GM19193 (cell line): Measurements from ENCODE around the gene CDH2.

ENCODE experiments used
- POLR2A ChIP-seq: IDR thresholded peaks from 4 replicates; pipeline ENCODE4 v1.6.1; 2011; ENCODE audit not compliant: insufficient read depth, insufficient read length; ENCODE audit errors: extremely low read depth

CDH2 gene

DNA sequence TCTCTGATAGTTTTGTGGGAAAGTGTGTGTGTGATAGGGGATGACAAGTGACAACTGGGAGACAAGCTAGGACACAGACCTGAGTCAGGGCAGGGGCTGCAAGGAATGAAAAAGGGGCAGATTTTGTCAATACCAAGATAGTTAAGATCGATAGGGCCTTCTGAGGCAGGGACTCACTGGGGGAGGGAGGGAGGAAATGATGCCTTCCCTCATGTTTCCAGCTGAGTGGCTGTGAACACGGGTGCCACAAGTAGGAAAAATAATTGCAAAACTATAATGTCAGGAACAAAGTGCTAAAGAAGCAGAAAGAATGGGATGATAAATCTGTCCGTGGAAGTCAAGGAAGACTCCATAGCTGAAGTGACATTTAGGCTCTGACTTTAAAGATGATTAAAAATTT is 24.2 kb downstream of the CDH2 start:
- TF ChIP-seq POLR2A = no peak

- TF ChIP-seq POLR2A = no peak
Observed at GRCh38 chr18:28152354-28152753, 24.6 kb downstream of the CDH2 start.

GRCh38 chr18:28151434-28151833 is 25.5 kb downstream of the CDH2 start:
- TF ChIP-seq POLR2A = no peak

DNA sequence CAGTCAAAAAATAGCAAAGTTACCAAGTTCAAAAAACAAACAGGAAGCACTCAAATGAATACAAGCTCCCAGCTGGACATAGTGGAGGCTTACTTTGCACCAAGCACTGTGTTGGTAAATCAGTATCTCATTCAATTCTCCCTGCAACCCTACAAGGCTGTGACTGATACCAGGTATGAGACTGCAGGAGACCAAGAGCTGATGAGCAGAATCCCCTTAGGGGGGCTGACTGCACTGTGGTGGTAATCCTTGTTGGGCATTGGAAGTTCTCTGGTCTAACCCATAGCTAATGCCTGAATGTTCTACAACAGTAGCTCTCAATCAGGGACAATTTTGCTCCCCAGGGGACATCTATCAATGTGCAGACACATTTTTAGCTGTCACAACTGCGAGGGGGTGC is 26.0 kb downstream of the CDH2 start:
- no peak for TF ChIP-seq POLR2A

DNA sequence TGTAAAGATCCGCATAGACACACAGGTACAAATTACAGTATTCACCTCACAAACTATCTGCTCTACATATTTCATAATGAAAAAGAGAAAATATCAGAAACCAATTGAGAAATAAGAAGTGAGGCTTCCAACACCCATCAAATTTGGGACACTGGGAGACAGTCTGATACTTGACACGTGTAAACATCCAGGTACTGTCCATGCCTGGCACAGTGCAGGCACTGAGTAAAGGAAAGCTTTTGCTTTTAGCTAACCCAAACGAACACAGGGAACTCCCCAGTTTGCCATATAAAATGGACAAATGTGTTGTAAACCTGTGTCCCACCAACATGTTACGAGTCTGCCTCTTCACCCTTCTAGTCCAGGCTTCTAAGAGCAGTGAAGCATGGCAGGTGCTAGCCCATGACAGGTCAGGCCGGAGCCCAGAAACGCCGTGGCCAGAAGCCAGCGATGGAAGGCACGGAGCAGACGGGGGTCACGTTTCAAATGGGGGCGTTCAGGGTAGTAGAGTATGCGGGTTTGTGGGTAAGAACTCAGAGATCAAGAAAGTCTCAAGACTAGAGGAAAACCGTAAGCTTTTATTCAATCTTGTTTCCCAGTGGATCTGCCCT is 27.0 kb downstream of the CDH2 start:
- no peak for TF ChIP-seq POLR2A

DNA sequence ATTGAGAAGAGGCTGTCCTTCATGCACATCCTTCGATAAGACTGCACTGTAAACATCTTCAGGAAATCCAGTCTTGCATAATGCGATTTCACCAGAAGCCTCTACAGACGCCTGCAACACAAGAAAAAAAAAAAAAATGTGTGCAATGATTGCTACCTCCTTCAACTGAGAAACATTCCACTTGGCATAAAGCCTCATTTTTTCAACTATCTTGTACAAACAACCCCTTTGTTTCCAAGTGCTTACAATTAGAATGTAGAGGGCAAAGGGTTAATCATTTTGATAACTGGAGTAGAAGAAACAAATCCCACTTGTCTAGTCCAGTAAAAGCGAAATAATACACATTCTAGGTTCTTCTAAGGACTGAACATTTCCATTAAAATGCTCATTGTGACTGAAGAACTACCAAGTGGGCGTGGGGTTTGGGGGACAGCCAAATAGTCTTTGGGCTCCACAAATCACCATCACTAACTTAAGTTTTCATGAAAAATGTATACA is 29.2 kb downstream of the CDH2 start:
- no peak for TF ChIP-seq POLR2A

- TF ChIP-seq POLR2A = no peak
Observed at GRCh38 chr18:28143725-28144124, 33.2 kb downstream of the CDH2 start.

GRCh38 chr18:28138816-28139215 is 38.1 kb downstream of the CDH2 start:
- no peak for TF ChIP-seq POLR2A

DNA sequence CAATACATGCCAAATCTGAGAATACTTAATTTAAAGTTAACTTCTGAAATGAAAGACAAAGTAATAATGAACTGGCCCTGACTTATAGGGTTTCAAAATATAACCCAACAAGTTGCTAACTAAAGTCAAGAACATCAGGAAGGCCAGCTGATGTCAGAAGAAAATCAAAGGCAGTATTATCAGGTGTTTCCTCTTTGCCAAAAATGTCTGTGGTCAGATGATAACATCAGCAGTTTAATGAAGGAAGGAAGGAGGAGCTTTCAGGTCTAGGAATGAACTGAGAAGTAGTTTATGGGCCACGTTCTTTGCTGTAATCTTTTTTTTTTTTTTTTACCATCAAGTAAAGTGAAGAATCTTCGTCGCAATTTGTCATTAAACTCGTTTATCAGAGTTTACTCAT is 40.9 kb downstream of the CDH2 start:
- TF ChIP-seq POLR2A = no peak

GRCh38 chr18:28134774-28135173 is 42.2 kb downstream of the CDH2 start:
- TF ChIP-seq POLR2A = no peak

GRCh38 chr18:28132084-28132483 is 44.8 kb downstream of the CDH2 start:
- TF ChIP-seq POLR2A = no peak

- no peak for TF ChIP-seq POLR2A
Observed at GRCh38 chr18:28128659-28128980, 48.3 kb downstream of the CDH2 start.

- no peak for TF ChIP-seq POLR2A
Observed at GRCh38 chr18:28127763-28128658, 48.9 kb downstream of the CDH2 start.

- TF ChIP-seq POLR2A = no peak
Observed at GRCh38 chr18:28127228-28127627, 49.7 kb downstream of the CDH2 start.

DNA sequence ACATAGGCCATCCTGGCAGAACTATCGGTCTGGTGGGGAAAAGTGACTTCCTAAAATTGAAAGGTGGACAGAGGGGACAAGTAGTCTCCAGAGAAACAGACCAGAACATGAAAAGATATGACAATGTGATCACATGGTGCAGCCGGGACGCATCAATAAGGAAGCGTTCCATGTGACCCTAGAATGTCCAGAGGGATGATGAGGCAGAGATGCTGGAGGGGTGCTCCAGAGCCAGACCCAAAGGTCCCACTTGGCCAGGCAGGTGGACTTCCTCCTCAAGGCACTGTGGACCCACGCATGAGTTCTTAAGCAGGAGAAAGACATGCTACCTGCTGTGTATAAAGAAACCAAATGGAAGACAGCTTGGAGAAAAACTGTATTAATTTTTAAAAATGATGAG is 50.2 kb downstream of the CDH2 start:
- no peak for TF ChIP-seq POLR2A

- no peak for TF ChIP-seq POLR2A
Observed at GRCh38 chr18:28125051-28125450, 51.9 kb downstream of the CDH2 start.
